ENCODE results near the gene DXO.
"Not testable (repeated sequence)": the region's sequence is repeated elsewhere in the genome, so short reads cannot be mapped to it uniquely, and the experiment has no call there.

The DXO gene

DNA sequence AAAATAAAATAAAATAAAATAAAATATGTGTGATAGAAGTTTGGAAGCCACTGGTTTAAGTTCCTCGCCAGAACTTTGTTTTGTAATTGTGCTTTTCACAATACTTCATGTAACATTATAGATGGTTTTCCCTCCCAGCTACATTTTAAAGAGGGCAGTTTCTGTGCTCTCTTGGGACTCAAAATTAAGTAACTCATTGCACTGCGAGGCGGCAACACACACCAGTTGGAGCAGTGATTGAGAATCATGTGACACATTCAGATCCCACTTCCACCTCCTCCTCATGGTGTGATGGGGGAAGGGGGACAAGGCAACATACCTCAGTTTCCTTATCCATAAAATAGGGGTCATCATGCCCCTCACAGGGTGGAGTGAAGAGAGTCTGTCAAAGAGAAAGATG is 36.9 kb downstream of the DXO start:
- peaks cover 5% of the 10 kb centered on the region; the same call in 1 of the 2 replicates for H3K9me3 ChIP-seq (ENCODE audit: insufficient read depth, low read length)
- H3K27me3 ChIP-seq (ENCODE audit: insufficient read depth, insufficient read length), result no peaks in the 10 kb centered on the region
- peaks cover under 1% of the 10 kb centered on the region for H3K4me1 ChIP-seq (ENCODE audit: insufficient read depth, insufficient read length)
- H3K9ac ChIP-seq (ENCODE audit: insufficient read length, low read depth), result no peak overlapping the region
- no peak for DNase-seq (ENCODE audit: low read depth, low spot score)
- no peaks in the 10 kb centered on the region for H3K36me3 ChIP-seq (ENCODE audit: insufficient read depth, insufficient read length, low read length)
- TF ChIP-seq SUZ12 (IDR thresholded peaks at IDR 0.05; ENCODE audit: extremely low read depth, insufficient read depth, insufficient read length), result no peak
- TF ChIP-seq YY1 (IDR thresholded peaks at IDR 0.05; ENCODE audit: insufficient read depth, insufficient read length), result no peak
- no peak overlapping the region for H3K4me3 ChIP-seq (ENCODE audit: insufficient read length, low read depth)

GRCh38 chr6:31933537-31933936 is 38.4 kb downstream of the DXO start:
- Histone ChIP-seq H3K9ac (ENCODE audit: insufficient read length, low read depth) (no peak overlapping the region), H3K27me3 (ENCODE audit: insufficient read depth, insufficient read length) (no peaks in the 10 kb centered on the region), H3K4me1 (ENCODE audit: insufficient read depth, insufficient read length) (no peaks in the 10 kb centered on the region), H3K4me3 (ENCODE audit: insufficient read length, low read depth) (no peak overlapping the region), H3K36me3 (ENCODE audit: insufficient read depth, insufficient read length, low read length) (no peaks in the 10 kb centered on the region), H3K9me3 (ENCODE audit: insufficient read depth, low read length) (peaks cover 5% of the 10 kb centered on the region; the same call in 1 of the 2 replicates)
- DNase-seq (ENCODE audit: low read depth, low spot score), result no peak
- TF ChIP-seq ZNF274 (IDR thresholded peaks at IDR 0.05; ENCODE audit: low read depth, low read length) (no peak), YY1 (IDR thresholded peaks at IDR 0.05; ENCODE audit: insufficient read depth, insufficient read length) (no peak), SUZ12 (IDR thresholded peaks at IDR 0.05; ENCODE audit: extremely low read depth, insufficient read depth, insufficient read length) (no peak)

DNA sequence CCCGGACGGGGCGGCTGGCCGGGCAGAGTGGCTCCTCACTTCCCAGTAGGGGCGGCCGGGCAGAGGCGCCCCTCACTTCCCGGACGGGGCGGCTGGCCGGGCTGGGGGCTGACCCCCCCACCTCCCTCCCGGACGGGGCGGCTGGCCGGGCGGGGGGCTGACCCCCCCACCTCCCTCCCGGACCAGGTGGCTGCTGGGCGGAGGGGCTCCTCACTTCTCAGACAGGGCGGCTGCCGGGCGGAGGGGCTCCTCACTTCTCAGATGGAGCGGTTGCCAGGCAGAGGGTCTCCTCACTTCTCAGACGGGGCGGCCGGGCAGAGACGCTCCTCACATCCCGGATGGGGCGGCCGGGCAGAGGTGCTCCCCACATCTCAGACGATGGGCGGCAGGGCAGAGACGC is 39.8 kb downstream of the DXO start:
- DNase-seq (ENCODE audit: low read depth, low spot score); H3K9me3 ChIP-seq (ENCODE audit: insufficient read depth, low read length); H3K36me3 ChIP-seq (ENCODE audit: insufficient read depth, insufficient read length, low read length); H3K9ac ChIP-seq (ENCODE audit: insufficient read length, low read depth); H3K4me3 ChIP-seq (ENCODE audit: insufficient read length, low read depth); H3K27me3 ChIP-seq (ENCODE audit: insufficient read depth, insufficient read length); H3K4me1 ChIP-seq (ENCODE audit: insufficient read depth, insufficient read length): not testable (repeated sequence)

DNA sequence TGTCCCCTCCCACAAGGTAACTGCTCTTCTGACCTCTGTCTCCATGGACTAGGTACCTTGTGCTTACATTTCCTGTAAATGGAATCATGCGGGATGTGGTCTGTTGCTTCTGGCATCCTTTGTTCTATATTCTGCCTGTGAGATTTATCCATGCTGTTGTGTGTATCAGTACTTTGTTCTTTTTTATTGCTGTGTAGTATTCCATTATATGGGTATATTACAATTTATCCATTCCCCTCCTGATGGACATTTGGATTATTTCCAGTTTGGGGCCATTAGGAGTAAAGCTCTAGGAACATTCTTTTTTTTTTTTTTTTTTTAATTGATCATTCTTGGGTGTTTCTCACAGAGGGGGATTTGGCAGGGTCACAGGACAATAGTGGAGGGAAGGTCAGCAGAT is 41.0 kb downstream of the DXO start:
- TF ChIP-seq YY1 (IDR thresholded peaks at IDR 0.05; ENCODE audit: insufficient read depth, insufficient read length), result no peak
- H3K4me3 ChIP-seq (ENCODE audit: insufficient read length, low read depth), result no peak overlapping the region
- no peaks in the 10 kb centered on the region for H3K27me3 ChIP-seq (ENCODE audit: insufficient read depth, insufficient read length)
- H3K9me3 ChIP-seq (ENCODE audit: insufficient read depth, low read length), result peaks cover 7% of the 10 kb centered on the region; the same call in 1 of the 2 replicates
- H3K4me1 ChIP-seq (ENCODE audit: insufficient read depth, insufficient read length), result no peaks in the 10 kb centered on the region
- no peaks in the 10 kb centered on the region for H3K36me3 ChIP-seq (ENCODE audit: insufficient read depth, insufficient read length, low read length)
- no peak for DNase-seq (ENCODE audit: low read depth, low spot score)
- H3K9ac ChIP-seq (ENCODE audit: insufficient read length, low read depth), result no peak overlapping the region

GRCh38 chr6:31928672-31928939 is 43.3 kb downstream of the DXO start:
- no peak for DNase-seq (ENCODE audit: low read depth, low spot score)
- Histone ChIP-seq H3K9ac (ENCODE audit: insufficient read length, low read depth) (no peak overlapping the region), H3K36me3 (ENCODE audit: insufficient read depth, insufficient read length, low read length) (no peaks in the 10 kb centered on the region), H3K4me3 (ENCODE audit: insufficient read length, low read depth) (no peak overlapping the region), H3K4me1 (ENCODE audit: insufficient read depth, insufficient read length) (no peaks in the 10 kb centered on the region), H3K9me3 (ENCODE audit: insufficient read depth, low read length) (peaks cover 11% of the 10 kb centered on the region; the same call in 1 of the 2 replicates), H3K27me3 (ENCODE audit: insufficient read depth, insufficient read length) (no peaks in the 10 kb centered on the region)
- TF ChIP-seq ZNF274 (IDR thresholded peaks at IDR 0.05; ENCODE audit: low read depth, low read length) (no peak), YY1 (IDR thresholded peaks at IDR 0.05; ENCODE audit: insufficient read depth, insufficient read length) (no peak), SUZ12 (IDR thresholded peaks at IDR 0.05; ENCODE audit: extremely low read depth, insufficient read depth, insufficient read length) (no peak)

- H3K4me1 ChIP-seq (ENCODE audit: insufficient read depth, insufficient read length), result no peaks in the 10 kb centered on the region
- TF ChIP-seq ZNF274 (IDR thresholded peaks at IDR 0.05; ENCODE audit: low read depth, low read length) (no peak), YY1 (IDR thresholded peaks at IDR 0.05; ENCODE audit: insufficient read depth, insufficient read length) (no peak), SUZ12 (IDR thresholded peaks at IDR 0.05; ENCODE audit: extremely low read depth, insufficient read depth, insufficient read length) (no peak)
Observed at GRCh38 chr6:31927863-31928671, 43.9 kb downstream of the DXO start.

DNA sequence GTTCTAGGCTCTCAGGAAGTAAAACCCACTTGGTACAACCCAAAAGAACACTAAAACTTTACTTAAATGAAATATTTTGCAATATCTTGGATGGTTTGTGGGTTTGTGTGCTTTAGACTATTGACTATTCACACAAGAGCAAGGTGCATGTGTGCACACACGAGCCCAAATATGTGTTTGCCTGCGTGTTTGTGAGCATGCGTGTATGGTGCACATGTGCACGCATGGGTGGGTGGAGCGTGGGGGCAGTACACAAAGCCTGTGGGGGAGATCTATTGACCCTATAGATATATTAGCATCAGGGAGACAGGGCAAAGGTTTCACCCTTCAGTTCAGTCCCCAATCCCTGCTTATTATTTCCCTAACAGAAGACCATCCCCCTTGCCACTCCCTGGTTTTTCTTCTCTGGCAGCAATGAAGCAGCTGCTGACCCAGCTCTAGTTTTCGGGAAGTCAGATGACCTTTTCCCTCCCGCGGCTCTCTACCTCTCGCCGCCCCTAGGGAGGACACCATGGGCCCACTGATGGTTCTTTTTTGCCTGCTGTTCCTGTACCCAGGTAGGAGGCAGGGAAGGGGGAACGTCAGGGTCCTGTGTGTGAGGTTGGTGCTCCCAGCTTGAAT is 44.6 kb downstream of the DXO start, which contains the start of gene C2:
C2 (plus strand) TSS at position 476 of the 621 bp plus-strand sequence; CDS start at position 512, 36 bp downstream.
- no peaks in the 10 kb centered on the region for H3K36me3 ChIP-seq (ENCODE audit: insufficient read depth, insufficient read length, low read length)
- H3K4me3 ChIP-seq (ENCODE audit: insufficient read length, low read depth), result no peak within 1 kb of the TSS
- H3K4me1 ChIP-seq (ENCODE audit: insufficient read depth, insufficient read length), result no peaks in the 10 kb centered on the region
- TF ChIP-seq YY1 (IDR thresholded peaks at IDR 0.05; ENCODE audit: insufficient read depth, insufficient read length) (no peak), SUZ12 (IDR thresholded peaks at IDR 0.05; ENCODE audit: extremely low read depth, insufficient read depth, insufficient read length) (no peak), ZNF274 (IDR thresholded peaks at IDR 0.05; ENCODE audit: low read depth, low read length) (no peak)
- DNase-seq (ENCODE audit: low read depth, low spot score), result no peak
- peaks cover 6% of the 10 kb centered on the region; the same call in 1 of the 2 replicates for H3K9me3 ChIP-seq (ENCODE audit: insufficient read depth, low read length)
- no peak within 1 kb of the TSS for H3K9ac ChIP-seq (ENCODE audit: insufficient read length, low read depth)
- H3K27me3 ChIP-seq (ENCODE audit: insufficient read depth, insufficient read length), result no peaks in the 10 kb centered on the region

More at GRCh38 chr6:31927863-31928671, 43.9 kb downstream of the DXO start:
- no peak overlapping the region for H3K4me3 ChIP-seq (ENCODE audit: insufficient read length, low read depth)
- no peaks in the 10 kb centered on the region for H3K36me3 ChIP-seq (ENCODE audit: insufficient read depth, insufficient read length, low read length)
- H3K27me3 ChIP-seq (ENCODE audit: insufficient read depth, insufficient read length), result no peaks in the 10 kb centered on the region
- no peak for DNase-seq (ENCODE audit: low read depth, low spot score)
- H3K9me3 ChIP-seq (ENCODE audit: insufficient read depth, low read length), result peaks cover 8% of the 10 kb centered on the region; the same call in 1 of the 2 replicates
- H3K9ac ChIP-seq (ENCODE audit: insufficient read length, low read depth), result no peak overlapping the region

All from NT2/D1 (cell line).